NCI-H510A treated with DMSO at 0.1 percent for 48 hours (cell line): ENCODE results near the gene RAB41.
A peak's percentile ranks its signal among the peaks of the same experiment; 100 is the strongest.
"Not testable (repeated sequence)": the region's sequence is repeated elsewhere in the genome, so short reads cannot be mapped to it uniquely, and the experiment has no call there.

Experiments used
- DNase-seq: peaks from one replicate; lab custom pipeline; 2025; lab: John Stamatoyannopoulos, UW

RAB41 gene

DNA sequence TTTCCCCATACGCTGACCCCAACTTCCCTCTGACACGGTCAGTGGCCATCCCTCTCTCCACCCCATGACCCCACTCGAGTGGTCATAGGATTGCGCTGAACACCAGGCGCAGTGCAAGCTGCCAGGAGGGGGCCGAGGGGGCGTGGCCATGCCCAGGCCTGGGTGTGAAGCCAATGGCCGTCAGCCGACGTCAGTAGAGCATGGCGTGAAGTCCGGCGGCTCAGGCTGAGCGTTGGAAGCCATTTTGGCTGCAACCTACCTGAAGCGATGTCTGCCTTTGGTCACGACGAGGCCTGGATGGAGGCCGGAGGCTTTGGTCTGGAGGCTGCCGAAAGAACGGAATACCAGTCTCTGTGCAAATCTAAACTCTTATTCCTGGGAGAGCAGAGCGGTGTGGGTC lies at the start of gene RAB41:
TSS of gene RAB41 (plus strand) at position 222 of the 400 bp plus-strand sequence. CDS start at position 268, 46 bp downstream.
- no peak for DNase-seq

DNA sequence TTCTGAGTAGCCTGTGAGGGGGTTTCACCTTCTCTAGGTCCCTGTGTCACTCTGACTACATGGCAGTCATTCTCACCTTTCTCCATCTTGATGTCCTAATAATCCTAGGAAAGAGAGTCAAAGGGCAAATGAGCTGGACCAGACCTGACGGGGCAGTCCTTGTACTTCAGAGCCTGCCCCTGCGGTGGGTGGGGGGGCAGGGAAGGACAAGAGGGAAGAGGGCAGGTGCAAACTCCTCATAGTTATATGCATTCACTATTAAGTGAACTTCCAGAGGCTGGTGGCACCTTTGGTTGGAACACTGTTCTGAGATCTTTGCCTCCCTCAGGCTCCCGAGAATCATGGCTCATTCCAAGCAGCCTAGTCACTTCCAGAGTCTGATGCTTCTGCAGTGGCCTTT lies 47.6 kb upstream of the RAB41 start, which contains the start of gene AWAT1:
TSS of gene AWAT1 (plus strand) at position 301 of the 400 bp plus-strand sequence. CDS start at position 342, 41 bp downstream.
- DNase-seq: no peak

DNA sequence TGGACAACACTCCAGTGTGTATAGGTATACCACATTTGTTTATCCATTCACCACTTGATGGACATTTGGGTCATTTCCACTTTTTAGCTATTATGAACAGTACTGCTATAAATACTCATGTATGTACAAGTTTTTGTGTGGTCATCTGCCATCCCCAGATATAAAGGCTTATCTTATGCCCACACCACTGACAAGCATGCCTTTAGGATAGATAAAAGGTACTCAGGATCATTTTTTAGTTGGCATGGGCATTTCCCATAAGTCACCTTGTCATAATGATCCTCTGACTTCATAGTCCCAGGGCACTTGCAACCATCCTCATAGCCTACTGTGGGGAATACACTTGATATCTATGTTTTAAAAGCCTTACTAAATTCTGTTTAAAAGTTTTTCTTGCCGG lies 41.2 kb upstream of the RAB41 start:
- DNase-seq: no peak

DNA sequence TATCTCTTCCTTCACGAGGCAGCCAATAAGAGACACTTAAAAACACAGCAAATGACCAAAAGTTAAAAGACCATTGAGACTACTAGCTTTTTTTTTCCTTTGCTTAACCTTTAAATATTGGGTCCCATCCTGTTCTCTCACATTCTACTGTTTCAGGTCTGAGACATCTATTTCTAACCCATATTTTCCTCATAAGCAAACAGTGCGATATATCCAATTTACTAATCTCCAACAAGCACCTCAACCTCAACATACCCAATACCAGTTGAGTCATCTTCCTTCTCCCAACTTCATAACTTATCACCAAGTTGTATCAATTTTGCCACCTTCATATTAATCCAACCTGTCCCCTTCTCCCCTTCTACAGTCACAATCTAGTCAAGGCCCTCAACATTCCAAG lies 40.5 kb upstream of the RAB41 start:
- DNase-seq: no peak

DNA sequence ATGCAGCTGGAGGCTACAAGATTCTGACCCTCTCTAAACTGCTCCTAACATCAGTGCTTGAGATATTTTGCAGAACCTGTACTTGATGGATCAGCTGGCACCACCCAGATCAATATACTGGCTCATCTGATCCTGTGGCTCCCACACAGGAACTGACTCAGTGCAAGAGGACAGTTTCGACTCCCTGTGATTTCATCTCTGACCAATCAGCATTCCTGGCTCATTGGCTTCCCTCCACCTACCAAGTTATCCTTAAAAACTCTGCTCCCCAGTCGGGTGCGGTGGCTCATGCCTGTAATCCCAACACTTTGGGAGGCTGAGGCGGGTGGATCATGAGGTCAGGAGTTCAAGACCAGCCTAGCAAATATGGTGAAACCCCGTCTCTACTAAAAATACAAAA lies 38.4 kb upstream of the RAB41 start:
- DNase-seq: not testable (repeated sequence)

DNA sequence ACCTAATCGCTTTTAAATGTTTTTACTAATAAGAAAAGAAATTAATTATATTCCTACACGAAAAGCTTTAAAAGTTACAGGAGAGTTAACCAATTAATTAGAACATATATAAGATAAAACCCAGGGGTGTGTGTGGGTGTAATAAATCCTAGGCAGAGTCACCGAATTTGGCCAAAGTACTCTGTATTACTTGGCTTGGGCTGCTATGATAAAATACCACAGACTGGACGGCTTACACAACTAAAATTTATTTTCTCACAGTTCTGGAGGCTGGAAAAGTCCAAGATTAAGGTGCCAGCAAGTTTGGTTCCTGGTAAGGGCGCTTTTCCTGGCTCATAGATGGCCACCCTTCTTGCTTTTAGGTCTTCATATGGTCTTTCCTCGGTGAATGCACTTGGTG lies 37.1 kb upstream of the RAB41 start:
- no peak for DNase-seq

DNA sequence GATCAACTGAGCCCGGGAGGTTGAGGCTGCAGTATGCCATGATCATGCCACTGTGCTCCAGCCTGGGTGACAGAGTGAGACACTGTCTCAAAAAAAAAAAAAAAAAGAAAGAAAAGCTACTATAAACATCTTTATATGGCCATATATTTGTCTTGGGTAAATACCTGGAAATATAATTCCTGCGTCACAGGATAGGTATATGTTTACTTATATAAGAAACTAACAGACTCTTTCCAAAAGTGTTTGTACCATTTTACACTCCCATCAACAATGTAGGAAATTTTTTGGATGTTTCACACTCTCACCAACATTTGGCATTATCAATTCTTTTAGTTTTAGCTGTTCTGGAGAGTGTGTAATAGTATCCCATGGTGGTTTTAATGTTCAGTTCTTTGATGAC lies 34.7 kb upstream of the RAB41 start:
- no peak for DNase-seq

DNA sequence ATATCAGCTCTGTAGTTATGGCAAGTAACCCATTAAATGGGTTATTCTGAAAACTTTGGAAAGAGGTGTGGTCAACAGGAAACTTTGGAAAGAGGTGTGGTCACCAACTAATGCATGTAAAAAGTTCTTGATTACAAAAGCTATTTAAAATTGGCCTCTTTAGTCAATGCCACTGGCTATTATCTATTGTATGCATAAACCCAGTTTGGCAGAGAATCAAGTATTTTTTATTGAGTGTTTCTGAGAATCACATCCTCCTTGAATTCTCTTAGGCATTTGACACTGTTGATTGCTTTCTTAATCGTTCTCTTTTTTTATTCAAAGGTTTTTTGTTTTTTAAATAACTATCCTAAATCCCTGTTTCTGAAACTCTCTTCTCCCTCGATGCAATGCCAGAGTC lies 29.5 kb upstream of the RAB41 start:
- DNase-seq: no peak

DNA sequence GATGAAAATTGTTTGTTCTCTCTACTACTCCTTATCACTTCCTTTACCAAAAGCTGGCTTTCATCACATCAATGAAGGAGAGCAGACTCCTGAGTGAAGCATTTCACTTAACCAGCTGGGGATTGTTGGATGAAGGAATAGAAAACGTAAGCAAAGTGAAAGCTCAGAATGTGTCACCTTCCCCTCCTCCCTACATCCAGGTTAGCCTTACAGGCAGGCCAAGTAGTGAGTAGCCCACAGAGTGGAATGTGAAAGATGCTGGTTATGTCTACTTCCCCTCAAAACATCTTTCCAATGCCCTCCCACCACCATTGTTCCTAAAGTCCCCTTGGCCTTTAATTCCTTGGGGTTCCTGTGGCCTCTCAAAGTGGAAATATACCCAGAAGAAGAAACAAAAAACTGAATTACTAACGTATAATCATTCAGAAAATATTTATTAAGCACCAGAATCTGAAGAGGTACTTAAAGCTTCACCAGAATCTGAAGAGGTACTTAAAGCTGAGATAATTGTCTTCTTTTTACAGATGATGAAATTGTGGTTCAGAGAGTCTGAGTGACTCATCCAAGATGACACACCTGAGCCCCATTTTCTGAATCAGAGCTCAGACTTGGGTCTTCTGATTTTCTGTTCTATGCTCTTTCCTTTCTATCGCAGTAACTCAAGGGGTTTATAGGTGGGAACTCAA lies 28.5 kb upstream of the RAB41 start:
- DNase-seq: peak; percentile 14

DNA sequence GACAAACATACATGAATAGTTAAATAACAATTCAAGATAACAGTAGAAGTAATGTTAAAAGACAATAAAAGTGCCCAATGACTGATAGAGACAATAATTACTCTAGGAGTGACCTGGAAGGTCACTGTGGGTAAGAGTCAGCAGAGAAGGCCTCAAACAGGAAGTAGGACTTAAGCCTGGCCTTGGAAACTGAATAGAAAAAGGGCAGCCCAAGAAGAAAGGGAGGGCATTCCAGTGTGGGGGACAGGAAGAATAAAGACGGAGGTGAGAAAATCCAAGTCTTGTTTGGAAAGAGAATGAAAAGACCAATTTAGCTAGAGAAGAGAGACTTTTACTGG lies 27.9 kb upstream of the RAB41 start:
- no peak for DNase-seq

DNA sequence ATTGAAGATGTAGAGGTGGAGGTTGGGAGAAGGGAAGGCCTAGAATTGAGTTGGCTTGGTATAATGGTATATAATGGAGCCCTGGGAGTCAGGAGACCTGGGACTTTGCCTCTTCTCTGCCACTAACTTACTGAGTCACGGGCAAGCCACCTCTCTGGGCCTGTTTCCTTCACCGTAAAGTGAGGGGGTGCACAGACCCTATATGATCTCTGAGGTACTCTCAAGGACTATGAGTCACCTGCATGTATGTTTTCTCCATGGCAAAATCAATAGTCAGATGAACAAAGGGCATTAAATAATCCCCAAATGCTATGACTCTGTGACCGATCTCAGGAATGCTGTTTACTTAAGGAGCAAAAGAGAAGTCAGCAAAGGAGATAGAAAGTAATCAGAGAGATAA lies 27.1 kb upstream of the RAB41 start:
- no peak for DNase-seq

DNA sequence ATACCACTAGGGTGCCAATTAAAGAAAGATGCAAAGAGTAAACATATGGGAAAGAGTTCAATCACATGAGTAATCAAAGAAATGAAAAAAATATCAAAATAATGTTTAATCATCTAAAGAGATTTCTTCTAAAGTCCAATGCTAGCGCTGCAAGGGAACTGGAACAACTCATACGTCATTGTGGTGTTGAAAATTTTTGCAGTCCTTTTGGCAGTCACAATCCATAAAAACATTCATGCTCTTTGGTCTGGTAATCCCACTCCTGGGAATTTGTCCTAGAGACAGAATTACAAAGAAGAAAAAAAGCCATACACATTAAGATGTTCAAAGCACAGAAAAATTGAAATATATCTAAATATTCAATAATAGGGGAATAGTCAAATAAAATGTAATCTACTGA lies 26.5 kb upstream of the RAB41 start:
- DNase-seq: no peak

DNA sequence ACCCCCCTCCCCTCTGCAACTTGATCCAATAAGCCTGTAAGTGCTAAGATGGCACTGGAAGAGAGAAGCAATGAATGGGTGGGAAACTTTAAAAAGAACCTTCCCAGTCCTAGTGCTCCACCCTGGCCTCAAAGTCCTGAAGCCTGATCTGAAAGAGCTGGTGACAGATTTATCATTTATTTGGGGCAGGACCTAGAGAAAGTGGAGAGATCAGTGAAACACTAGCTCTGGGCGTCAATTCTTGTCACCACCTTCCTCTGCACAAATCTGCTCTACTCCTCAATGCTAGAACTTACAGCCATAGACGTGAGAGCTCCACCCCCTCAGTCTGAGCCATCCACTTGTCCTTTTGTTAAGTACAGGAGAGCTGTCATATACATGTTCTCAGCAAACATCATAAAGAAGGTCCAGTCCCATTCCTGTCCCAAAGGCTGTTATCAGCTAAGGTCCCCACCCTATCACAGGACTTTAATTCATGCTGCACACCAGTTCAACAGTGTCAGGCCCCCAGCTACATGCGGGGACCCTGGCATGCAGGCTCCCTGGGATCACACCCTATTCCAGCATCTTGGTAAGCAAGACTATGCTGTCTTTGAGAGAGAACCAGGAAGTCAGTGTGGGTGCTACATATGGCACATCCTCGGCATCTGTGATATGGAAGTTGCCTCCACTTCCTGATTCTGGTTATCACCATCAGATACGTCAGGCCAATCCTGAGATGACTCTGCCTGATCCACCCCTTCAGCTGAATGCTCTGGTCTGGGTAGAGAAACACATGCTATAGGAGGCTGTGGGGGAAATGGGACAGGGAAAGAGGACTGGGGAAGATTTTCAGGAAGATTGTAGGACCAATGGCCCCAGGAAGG lies 24.3 kb upstream of the RAB41 start:
- DNase-seq: no peak

DNA sequence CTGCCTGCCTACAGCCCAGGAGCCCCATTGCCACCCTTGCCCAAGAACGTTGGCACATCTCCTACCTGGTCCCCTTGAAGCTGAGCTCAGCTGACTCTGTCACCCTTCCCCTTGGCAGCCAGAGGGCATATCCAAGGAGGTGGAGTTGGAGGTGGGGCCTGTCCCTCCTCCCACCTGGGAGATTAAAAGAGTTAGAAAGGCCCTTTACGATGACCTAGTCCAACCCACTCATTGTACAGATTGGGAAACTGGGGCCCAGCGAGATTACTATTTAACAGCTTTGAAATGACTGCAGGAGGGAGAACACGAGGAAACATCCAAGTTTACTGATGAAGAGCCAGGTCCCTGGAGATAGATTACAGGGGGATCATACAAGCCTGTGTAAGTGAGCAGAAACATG lies 21.9 kb upstream of the RAB41 start, which contains the start of gene P2RY4:
TSS of gene P2RY4 (minus strand) at position 101 of the 400 bp plus-strand sequence. CDS start 580 bp downstream, outside the sequence.
- no peak for DNase-seq

DNA sequence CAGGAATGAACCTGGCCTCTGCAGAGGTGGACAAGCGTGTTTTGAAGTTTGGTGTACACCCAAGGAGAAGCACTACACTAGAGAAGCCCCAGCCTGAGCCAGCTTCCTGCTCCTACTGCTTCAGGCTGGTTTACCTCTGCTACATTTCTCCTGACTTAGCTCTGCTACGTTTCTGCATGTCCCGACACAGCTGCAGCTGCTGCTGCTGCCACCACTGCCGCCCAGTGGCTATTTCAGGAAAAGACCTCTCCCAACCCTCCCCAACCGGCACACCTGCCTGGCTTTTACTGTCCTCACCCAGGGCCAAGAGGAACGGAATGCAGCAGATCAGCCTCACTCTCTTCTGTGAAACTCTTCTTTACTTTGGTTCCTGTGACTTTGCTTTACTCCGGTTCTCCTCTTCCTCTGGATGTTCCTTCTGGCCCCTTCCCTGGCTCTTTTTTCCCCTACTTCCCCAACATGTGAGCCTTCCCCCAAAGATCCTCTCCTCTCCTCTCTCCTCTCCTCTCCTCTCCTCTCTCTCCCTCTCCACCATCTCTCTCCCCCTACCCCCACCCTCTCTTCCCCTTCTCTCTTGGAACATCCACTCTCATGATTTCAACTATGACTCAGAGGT lies 18.9 kb upstream of the RAB41 start:
- DNase-seq: peak; percentile 45

DNA sequence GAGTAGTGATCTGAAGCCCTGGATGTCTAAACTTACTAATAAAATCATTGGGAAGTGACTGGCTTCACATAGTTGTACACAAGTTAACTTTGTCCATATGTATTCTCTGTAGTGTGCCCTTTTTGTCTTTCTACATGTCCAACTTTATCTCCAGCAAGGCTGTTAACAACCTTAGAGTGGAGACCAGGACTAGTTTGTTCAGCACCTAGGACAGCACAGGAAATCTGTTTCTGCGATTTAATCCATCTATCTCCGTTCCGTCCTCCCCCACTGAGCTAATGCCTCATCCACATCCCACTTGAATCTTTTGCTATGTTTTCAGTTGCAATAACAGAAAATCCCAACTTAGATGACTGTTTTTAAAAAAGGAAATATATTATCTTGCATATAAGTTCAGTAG lies 17.2 kb upstream of the RAB41 start:
- DNase-seq: no peak

DNA sequence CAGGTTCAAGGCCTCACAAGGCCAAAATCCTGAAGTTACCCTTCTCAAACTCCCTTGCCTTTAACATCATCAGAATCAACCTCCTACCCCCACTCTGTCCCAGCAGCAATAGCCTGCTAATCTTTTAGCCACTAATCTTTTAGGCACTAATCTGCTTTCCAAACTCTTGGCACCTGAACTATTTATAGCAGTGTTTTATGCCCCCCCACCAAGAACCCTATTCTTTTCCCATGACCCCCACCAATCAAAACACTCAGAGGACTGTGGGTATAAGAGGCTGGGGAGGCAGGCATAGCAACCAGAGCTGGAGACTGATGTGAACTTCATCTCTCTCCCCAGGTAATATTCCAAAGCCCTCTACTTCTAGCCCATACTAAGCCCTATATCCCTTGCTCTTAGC lies 13.9 kb upstream of the RAB41 start, which contains the start of gene ARR3:
TSS of gene ARR3 (plus strand) at position 301 of the 400 bp plus-strand sequence. CDS start 1,052 bp downstream, outside the sequence.
- DNase-seq: no peak

DNA sequence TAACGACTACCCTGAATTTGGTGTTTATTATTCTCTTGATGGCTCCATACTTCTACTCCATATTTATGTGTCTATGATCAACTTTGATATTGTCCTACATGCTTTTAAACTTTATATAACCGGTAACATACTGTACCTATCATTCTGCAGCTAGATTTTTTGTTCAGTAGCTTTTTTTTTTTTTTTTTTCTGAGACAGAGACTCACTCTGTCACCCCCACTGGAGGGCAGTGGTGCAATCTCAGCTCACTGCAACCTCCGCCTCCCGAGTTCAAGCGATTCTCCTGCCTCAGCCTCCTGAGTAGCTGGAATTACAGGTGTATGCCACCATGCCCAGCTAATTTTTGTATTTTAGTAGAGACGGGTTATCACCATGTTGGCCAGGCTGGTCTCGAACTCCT lies 7.9 kb upstream of the RAB41 start:
- DNase-seq: not testable (repeated sequence)

DNA sequence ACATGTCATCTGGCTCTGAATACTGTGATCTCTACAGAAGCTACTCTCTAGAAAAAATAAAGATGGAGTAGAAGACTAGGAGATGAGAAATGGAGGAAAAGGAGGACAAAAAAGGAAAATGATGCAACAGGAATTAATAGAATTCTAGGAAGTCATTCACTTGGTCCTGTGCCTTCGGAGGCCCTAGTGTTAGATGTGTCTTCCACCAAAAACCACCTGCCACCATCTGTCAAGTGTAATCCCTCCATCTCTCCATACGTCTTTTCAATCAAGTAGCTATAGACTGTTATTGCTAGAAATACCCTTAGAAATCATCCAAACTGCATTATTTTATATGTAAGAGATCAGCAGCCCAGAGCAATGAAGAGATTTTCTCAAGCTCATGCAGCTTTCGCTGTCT lies 2.9 kb upstream of the RAB41 start:
- DNase-seq: no peak

DNA sequence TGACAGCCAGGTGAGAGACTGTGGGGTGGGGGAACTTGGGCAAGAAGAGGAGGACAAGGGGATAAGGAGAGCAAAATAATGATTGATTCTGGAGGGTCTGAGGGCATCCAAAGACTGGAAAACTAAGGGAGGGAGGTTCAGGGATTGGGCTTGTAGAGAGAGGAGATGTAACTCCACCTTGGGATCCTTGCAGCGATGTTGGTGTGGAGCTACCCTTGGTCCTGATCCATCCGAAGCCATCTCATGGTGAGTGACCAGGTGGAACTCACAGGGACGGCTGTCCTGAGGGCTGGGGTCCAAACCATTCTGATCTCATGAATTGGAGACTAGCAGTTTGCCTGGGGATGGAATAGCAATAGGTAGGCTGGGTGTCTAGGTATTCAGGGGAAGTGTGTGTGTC lies 1.4 kb upstream of the RAB41 start:
- no peak for DNase-seq

DNA sequence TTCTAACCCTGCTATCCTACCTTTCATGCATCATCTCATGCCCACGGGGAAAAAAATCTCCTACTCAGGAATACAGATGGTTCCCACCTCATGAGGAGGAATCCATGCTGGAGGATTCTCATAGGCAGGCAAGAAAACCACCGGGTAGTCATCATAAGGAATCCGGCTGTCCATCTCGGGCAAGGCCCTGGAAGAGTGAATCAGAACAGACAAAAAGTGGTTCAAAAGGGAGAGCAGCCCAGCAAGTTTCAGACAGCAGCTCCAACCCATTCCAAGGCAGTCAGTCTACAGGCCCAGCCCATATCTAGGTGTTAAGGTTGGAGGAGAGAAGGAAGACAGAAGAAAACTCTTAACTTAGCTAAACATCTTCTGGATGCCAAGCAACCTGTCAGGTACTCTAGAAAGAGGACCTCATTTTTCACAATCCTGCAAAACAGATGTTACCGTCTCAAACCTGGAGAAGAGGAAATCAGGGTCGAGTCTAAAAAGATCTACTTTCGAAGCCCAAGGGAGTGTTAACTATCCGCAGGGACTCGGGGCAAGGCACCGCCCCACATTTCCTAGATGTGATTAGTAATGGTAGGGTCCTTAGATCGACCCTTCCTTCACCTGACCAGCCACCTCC lies 7.3 kb downstream of the RAB41 start:
- no peak for DNase-seq
